Astrocyte of the spinal cord (primary cell): ENCODE data around the gene ENPP3.

ENCODE experiments used
- DNase-seq: peaks from one replicate; pipeline ENCODE4 v3.0.0; 2011; ENCODE audit warnings: low read depth, low spot score
- H3K4me3 ChIP-seq: 2 replicates; pipeline ENCODE4 v1.5.1; 2011; ENCODE audit warnings: low read depth, mild to moderate bottlenecking, low read length, moderate library complexity
- CTCF ChIP-seq: IDR thresholded peaks from 2 replicates; pipeline ENCODE4 v1.5.1; 2012; ENCODE audit warnings: low read depth, mild to moderate bottlenecking, low read length, inconsistent platforms
- in situ Hi-C: cut with HindIII; loops from 2 replicates; pipeline ENCODE4 v1.10.0; 2017; ENCODE audit warnings: low sequenced_read_pairs

ENPP3 gene

GRCh38 chr6:131795366-131795765 lies 158.3 kb downstream of the ENPP3 start:
- H3K4me3 ChIP-seq: no peak overlapping the region
- no peak for TF ChIP-seq CTCF
- in situ Hi-C loops: no loop called here
- DNase-seq: no peak
